GM21423 (cell line): ENCODE measurements around the gene MPRIP.

Experiments used
- ATAC-seq: cut with Tn5 transposase; IDR thresholded peaks from one replicate; pipeline ENCODE4 v1.9.1; 2021; ENCODE audit warnings: mild to moderate bottlenecking, moderate library complexity; ENCODE audit not compliant: unreplicated experiment

The MPRIP gene

DNA sequence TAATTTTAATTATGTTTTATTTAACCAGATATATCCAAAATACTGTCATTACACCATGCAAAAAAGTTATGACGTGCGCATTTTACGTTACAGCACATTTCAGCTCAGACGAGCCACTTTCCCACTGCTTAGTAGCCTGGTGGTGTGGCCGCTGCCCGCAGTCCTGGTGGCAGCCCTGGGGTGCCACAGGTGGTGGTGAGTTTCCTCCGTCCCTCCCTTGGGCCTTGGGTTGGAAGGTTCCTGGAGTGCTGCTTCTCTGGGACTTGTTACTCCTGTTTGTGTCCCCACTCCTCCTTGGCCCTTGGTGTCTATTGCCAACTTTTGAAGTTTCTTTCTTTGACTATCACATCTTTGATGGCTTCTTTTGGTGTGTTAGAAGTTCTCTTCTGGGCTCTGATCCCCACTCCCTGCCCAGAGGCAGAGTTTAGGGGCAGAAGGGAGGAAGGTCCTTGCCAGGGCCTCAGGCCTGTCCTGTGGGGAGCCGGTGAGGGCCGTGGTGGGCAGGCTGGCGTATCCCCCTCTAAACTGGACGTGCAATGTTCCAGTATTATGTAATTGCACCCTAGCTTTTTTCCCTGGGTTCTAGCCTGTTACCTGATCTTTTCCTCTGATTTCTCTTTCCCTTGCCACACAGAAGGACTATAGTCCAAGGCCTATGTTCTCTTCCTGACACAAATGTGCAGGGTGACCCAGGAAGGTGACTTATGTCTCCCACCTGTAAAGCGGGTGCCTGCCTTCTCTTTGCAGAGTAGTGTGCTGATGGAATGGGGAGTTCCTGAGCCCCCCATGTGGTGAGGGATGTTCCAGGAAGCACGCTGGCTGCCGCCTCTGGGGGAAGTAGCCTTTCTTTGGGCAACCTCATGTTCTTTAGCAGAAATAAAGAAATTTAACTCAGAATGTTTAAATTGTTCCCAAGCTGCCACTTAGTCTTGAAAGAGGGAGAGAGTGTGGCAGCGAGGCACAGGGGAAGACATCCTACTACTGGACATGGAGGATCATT is 8.4 kb downstream of the MPRIP start:
- no peak for ATAC-seq

DNA sequence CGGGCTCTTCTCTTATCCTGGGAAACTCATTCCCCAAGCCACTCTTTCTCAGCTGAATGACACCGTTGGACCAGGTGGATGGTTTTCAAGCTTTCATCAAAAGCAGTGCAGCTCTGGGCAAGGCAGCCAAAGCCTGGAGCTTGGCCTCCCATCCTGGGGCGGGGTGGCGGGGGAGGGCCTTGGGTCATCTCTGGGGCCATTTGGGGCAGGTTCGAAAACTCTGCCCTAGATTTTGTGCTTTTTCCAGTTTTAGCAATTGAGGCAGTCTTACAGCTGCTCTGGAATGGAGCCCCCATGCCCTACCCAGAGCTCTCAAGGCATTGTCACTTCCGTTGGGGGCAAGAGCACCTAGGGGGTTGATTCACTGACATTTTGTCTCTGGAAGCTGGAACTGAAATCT is 9.1 kb downstream of the MPRIP start:
- ATAC-seq: no peak

DNA sequence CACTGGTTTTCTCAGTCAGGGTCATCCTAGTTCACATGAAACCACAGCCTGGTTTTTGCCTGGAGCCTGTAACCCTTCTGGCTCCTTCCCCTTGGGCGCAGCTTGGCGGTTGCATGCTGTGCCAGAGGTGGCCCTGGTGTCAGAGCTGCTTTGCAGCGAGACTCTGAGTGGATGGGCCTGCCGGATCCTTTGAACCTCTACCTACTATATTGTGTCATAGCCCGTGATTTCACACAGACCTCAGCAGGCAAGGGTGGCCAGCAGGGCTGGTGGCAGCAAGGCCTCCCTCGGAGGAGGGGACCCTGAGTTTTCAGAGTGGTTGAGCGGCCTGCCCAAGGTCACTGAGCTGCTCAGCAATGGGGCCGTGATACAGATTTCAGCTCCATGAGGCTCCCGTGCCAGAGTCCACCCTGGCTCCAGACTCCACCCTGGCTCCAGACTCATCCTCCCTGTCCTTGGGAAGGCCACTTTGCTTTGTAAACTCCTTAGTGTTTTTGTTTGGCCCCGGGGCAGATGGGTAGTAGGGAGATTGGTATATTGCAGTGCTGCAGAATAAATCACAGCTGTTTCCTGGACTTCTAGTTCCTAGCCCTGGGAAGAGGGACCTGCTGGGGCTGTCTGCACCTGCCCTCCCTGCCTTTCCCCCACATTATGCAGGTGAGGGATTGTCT is 9.7 kb downstream of the MPRIP start:
- ATAC-seq: no peak

DNA sequence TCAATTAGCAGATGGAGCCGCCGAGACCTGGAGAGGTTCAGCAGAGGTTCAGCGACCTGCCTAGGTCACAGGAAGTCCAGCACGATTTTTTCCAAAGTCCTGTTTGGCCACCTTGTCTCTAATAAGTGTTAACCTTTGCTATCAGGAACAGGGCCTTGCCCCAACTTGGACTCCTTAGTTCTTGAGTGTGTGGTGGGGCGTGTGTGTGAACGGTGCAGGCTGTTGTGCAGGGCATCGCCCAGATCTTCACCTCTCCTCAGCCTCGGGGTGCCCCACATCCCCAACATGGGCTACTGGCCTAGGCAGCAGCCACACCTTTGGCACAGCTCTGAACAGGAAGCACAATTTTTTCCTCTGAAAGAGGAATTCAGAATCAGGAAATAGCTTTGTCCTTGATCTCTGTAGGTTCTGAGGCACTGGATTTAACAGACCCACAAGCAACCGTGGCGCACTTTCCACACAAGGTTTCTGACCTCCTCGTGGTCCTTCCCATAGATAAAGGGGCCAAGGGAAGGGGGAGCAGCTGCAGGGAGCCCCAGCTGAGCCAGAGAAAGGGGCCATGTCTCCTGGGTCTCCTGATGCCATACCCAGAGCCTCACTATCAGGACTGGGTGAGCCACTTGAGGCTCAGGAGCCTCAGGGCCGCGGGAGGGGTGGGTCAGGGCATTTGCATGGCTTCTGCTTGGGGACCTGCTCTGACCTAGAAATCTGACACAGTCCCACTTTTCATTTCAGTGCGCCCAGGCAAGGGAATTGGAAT is 10.4 kb downstream of the MPRIP start:
- ATAC-seq: no peak

DNA sequence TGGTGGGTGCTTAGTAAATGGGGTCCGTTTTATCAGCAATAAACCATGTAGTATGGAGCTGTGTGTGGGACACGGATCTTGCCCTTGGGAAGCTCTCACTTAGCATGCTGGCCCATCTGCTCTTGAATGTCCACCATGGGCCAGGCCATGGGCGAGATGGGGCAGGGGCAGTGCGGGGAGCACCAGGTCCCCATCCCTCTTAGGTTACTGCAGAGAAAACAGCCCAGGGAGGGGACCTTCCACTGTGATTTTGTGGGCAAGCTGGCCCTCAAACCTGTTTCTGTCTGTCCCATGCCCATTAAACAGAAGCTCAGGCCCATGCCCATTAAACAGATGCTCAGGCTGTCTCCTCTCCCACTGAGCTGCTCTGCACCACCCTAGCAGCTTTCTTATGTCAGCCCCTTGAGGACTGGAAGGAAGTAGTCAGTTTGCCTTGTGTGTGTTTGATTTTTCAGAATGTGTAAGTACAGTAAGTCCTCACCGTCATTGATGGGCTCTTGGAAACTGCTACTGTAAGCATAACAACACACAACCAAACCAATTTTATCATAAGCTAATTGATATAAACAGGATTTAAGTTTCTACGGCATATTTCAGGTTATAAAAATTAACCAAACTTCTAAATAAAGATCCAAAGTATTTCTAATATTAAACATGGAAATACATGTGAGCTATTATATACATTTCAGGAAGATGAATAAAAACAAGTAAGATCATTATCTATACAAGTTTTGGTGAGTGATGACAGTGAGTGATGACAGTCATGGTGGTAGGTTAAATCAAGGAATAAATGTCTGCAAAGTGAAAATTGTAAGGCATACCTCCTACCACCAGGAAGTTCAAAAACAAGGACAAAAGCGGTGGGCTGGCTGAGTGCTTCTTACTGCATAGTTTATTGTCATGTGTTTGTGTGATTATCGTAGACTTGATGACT is 11.5 kb downstream of the MPRIP start:
- no peak for ATAC-seq

DNA sequence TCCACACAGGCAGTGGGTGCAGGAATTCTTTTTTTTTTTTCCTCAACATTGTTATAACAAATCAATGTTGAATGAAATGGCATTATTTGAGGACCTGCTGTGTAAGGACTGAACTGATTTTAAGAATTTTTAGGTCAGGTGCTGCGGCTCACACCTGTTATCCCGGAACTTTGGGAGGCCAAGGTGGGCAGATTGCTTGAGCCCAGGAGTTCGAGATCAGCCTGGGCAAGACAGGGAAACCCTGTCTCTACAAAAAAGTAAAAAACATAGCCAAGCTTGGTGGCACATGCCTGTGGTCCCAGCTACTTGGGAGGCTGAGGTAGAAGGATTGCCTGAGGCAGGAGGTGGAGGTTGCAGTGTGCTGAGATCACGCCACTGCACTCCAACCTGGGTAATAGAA is 12.4 kb downstream of the MPRIP start:
- ATAC-seq: no peak

DNA sequence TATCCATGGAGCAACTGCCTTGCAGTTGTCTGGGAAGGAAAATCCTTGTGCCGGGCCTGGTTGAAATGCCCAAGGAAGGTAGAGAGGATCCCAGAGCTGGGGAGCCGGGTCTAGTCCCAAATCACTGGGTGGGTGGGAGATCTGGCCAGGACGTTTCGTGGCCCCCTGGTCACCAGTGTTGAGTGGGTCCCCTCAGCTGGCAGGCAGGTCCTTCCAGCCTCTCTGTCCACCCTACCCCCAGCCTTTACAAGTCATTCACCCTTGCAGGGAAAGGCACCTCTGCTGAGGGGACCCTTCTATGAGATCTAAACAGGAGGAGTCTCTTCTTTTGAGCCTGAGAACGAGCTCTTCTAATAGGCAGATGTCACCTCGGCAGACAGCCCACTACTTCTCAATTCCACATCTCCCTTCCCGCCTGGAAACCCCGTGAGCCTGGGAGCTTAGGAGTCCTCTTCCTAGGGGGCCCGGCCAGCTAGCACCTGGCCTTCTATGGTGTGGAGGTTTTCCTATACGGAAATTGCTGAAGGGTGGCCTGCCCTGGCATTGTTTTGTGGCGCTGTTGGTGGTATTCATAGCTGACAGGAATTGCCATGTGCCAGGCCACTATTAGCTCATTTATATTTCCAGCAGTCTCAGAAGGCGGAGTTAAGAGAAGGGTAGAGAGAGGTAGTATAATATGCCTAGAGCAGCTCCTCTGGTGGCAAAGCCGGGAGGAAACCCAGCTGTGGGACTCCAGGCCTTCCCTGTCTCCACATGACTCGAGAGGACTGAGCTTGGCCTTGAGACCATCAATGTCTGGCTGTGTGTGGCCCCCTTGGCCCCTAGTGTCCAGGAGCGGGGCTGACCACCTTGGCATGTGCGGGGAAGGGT is 13.3 kb downstream of the MPRIP start:
- ATAC-seq: no peak

DNA sequence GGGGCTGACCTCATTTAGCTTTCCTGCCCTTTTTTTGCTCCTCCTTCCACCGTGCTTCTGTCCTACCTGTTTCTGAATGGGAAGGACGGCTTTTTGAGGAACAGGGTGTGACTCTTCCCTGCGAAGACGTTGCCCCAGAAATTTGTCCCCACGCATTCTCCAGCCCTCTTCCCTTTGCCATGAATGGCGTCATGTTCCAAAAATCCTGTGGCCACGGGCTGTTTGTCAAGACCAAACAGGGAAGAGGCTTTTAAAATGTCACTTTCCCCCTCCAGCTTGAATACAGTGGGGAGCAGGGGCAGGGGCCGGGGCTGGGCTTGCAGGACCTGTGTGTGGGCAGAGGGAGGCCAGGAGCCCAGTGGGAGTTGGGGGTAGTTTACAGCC is 13.9 kb downstream of the MPRIP start:
- ATAC-seq: no peak

DNA sequence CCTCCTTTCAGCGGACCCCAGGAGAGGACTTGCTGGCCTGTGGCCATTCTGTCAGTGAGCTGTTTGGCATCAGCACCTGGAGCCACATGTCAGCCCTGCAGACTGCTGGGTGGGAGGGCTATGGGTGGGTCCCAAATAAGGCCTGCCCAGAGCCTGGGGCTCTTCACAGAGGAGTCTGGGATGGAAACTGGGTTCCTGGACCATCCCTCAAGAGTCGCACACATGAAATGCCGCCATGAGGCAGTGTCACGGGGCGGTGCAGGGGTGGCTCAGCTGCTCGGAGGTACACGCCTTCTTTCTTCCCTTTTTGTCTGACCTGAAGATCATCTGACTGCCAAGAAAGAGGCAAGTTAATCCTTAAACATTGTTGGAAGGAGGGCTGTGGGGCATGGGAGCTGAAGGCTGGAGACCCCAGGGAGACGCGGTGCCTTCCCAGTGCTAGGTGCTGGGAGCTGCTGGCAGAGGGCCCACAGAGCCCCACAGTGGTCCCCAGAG is 14.8 kb downstream of the MPRIP start:
- ATAC-seq: no peak

DNA sequence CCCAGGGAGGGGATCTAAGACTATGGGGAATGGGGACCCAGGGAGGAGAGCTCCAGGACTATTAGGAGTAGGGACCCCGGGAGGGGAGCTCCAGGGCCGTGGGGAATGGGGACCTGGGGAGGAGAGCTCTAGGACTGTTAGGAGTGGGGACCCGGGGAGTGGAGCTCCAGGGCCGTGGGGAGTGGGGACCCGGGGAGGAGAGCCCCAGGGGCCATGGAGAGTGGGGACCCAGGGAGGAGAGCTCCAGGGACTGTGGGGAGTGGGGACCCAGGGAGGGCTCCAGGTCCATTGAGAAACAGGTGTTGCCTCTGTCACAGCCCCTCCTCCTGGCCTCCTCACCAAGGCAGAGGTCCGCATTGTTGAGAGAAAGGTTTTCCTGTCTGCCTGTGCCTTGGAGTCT is 16.0 kb downstream of the MPRIP start:
- ATAC-seq: no peak

DNA sequence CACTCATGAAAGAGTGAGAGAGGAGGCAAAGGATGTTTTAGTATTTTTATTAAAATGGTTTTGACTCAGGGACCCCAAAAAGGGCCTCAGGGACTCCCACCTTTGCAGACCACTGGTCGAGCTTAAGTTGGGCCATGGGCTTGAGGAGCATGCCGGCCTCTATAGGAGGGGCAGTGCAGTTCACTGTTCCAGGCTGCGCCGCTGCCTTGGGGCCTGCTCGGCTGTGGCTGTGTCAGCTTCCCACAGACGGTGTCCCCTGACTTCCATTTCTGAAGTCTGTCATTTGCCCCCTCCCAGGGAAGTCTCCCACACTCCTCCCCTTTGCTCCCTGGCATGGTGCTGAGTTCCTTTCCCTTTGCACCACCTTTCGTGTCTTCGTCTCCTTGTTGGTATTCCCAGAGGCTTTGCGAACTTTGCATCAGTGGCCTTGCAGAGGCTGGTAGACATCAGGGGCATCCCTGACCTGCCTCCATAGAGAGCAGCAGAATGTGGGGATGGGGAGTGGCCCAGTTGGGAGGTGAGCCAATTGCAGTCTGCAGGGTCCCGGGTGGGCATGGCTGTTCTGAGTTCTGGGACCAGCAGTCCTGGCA is 17.1 kb downstream of the MPRIP start:
- no peak for ATAC-seq

DNA sequence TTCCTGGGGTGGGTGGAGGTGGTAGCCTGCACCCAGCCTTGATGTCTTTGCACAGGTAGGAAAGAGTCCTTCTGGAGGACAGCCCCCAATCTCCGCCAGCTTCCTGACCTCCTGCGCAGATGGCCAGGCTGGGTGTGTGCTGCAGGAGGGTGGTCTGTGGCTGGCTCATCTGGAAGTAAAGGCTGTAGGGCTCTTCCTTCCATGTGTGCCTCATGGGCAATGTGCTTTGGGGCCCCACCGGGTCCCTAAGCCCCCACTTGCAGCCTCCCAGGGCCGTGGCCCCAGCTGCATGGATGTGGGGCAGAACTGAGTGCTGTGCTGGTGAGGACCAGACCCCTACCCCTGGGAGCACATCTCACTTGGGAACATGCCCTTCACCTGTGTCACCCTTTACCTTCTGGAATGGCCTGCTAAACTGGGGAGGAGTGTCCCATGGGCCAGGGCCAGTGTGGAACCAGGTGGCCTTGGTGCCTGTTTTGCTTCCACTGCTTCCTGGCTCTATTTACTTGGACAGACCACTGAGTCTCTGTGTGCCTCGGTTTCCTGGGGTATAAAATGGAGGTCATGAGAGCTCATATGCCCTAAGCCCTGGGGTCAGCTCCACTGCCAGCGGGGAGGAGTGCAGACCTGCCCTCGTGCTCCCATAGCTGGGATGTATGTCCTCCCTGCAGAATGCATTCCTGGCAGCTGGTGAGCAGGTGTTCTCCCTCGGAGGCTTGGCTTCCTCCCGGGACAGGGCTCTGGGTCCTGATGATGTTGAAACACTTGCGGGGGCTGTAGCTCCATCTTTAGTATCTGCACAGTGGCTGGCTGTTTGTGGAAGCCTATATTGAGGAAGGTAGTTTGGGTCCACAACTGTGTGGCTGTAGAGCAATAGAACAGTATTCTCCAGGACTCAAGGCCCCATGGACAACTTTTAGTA is 18.0 kb downstream of the MPRIP start:
- ATAC-seq: no peak

DNA sequence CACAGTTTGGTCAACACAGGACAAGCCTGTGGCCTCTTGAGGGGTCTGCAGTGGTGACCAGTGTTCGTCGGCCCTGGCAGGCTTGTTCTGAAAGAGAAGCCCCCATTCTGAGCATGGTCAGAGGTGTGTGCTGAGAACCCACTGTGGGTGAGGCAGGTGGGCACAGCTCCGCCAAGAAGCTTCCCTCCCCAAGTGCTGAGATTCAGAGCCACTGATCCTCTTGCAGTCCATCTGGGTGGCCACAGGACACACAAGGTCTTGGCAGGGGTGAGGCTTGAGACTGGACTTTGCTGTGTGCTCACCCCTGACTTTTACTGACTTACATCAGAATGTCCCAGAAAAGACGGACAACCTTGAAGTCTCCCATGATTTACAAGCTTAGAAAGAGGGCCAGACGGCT is 18.7 kb downstream of the MPRIP start:
- ATAC-seq: no peak

DNA sequence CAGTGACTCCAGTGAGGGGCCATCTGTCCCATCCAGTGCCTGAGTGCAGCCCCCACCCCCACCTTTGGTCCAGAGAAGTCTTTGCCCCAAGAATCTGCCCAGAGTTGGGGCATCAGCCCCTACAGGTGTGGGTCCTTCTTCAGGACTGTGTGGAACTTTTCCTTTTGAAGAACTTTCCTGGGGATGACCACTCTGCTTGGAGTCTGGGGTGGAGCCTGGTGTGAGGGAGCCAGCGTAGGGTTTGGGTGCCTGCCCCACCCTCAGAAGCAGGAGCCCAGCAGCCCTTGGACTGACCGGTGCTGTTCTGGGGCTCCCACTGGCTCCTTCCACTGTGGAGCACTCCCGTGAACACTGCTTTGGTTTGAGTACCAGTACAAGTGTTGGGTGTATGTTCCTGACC is 19.3 kb downstream of the MPRIP start:
- no peak for ATAC-seq

DNA sequence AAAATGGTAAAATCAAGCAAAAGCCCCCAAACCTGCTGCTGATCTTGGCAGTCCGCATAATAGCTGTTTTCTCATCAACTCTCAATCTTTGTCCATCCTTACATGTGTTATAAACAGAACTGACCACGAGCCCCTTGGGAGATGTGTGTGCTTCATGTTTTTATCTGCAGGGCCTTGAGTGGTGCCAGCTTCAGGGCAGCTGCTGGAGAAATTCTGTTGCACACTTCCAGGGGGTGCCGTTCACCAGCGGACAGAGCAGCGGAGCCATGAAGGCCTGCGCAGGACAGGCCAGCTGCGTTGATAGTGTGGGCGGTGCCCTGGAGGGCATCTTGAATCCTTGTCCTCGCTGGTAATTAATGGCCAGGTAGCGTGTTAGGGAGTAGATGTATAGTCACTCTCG is 20.1 kb downstream of the MPRIP start:
- ATAC-seq: no peak

DNA sequence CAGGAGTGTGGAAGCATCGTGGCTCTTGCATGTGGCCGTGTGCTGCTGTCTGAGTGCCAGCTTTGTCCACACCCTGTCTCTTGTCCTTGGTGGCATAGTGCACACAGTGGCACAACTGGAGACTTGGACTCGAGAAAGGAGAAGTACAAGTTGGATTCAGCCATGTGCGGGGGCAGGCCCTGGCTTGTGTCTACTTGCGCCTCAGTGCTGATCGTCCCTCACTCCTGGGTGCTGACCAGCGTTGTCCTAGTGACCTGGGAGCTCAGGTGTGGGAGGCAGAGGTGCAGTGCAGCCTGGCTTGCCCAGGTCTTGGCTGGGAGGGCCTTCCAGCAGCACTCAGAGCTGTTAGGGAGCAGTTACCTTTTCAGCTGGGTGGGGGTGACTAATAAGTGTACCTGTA is 20.6 kb downstream of the MPRIP start:
- ATAC-seq: no peak

DNA sequence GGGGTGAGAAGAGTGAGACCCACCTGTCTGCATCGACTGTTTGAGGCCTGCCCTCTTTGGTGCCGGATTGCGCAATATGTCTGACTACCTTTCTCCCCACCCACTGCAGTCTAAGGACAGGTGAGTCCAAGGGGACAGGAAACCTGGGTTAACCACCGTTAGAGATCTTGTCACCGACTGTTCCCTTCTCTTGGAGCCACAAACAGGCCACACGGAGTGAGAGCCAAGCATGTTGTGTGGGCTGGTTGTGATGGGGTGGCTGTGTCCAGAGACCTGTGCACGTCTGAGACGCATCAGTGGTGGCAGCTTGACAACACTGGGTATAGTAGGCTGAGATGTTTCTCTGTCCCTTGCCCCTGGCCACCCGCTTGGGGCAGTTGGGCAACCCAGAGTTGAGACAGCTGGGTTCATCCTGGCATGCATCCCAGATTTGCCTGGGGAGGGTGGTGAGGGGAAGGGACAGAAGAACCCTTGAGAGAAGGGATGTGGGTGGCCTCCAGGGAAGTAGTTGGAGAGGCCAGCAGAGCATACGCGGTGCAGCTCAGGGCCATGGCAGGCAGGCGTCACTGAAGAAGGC is 21.4 kb downstream of the MPRIP start:
- ATAC-seq: no peak

DNA sequence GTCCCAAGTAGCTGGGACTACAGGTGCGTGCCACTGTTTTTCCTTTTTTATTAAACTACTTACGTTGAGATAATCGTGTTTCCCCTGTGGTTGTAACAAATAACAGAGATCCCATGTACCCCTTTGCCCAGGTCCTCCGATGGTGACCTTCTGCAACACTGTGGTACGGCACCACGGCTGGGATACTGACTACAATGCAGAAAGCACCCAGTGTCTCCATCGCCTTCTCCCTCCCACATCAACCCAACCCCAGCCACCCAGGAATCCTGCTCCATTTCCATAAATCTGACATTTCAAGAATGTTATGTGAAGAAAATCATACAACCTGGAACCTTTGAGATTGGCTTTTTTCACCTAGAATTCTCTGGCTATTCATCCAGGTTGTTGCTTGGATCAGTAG is 22.1 kb downstream of the MPRIP start:
- ATAC-seq: no peak
